HG02943 (cell line): ENCODE measurements around the gene NUP98.
"Not testable (repeated sequence)": the region's sequence is repeated elsewhere in the genome, so short reads cannot be mapped to it uniquely, and the experiment has no call there.

ENCODE experiments used
- ATAC-seq: cut with Tn5 transposase; IDR thresholded peaks from one replicate; pipeline ENCODE4 v1.9.1; 2021; ENCODE audit warnings: mild to moderate bottlenecking, low read depth, moderate library complexity; ENCODE audit not compliant: unreplicated experiment

NUP98 gene

DNA sequence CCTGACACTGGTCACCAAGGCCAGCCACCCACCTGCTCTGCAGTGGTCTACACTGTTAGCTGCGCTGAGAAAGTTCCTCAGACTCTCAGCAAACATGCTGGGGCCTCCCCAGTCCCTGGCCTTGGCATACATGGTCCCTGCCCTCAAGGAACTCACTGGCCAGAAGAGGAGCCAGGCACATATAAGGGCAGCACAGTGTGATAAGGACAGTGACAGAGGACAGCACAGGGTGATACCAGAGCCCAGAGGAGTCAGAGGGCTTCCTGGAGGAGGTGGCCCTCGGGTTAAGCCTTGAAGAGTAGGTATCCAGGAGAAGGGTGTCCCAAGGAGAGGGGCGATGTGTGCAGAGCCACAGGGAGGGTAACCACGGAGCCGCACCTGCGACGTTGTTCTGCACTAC lies 151.8 kb downstream of the NUP98 start:
- ATAC-seq, result no peak

DNA sequence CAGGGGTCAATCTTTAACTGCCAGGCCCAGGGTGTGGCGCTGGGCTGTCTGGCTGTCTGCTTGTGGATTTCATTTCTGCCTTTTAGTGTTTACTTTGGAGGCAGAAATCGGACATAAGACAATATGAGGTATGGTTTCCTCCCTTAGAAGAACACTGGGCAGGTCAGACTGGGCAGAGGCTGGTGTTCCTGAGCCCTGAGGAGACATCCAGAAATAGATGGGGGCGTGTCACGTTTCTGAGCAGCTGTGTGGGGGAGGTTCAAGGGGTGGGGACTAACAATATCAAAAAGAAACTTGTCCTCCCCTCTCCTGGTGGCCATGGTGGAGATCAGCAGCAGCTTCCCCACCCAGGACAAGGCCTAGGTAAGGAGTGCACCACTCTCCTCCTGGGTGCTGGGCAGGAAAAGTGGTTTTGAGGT lies 152.5 kb downstream of the NUP98 start, which contains the start of gene ART1:
ART1 (plus strand) TSS at position 312 of the 419 bp plus-strand sequence. CDS start 14,086 bp downstream, outside the sequence.
- no peak for ATAC-seq

DNA sequence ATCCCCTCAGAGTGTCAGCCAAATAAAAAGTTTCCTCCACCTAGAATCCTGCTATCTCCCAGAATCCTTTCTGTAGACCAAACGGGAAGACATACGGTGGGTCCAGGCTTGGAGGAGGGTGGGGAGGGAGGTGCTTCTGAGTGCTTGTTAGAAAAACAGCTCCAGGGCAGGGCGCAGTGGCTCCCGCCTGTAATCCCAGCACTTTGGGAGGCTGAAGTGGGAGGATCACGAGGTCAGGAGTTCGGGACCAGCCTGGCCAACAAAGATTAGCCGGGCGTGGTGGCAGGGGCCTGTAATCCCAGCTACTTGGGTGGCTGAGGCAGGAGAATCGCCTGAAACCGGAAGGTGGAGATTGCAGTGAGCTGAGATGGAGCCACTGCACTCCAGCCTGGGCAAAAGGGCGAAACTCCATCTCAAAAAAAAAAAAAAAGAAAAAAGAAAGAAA lies 154.2 kb downstream of the NUP98 start:
- ATAC-seq, result not testable (repeated sequence)

DNA sequence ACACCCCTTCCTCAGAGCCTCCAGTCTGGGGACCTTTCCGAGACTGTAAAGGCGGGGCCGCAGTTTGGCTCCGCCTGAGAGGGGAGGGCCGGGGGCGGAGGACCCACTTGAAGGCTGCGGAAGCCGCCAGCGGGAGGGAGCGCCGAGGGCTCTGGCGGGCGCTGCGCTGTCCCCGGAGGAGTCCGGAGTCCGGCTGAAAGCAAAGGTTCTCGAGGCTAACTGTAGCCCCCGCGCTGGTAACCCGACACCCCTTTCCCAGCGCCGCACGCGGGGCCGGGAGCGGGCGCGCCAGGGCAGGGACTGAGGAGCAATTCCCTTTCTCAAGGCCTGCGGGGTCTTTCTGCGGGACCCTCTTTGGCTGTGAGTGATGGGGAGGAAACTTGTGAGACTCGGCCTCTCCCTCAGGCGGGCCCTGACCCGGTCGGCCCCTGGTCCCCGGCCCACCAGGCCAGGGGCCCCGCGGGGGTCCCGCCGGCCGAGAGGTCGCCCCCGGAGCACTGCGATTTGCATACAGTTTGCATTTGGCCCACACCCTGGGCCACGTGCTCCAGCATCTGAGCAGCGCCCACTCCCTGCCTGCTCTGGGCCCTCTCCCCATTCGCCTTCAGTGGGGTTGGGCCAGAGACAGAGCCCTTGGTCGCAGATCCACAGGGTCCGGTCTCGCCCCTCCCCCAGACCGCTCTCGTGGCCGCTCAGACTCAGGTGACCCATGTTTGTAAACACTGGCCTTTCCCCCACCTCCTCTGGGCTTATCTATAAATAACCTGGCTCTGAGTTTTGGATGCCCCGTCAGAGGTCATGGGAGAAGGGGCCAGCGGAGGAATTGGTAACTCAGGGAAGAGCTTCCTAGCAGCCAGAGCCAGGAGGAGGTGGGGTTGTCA lies 155.0 kb downstream of the NUP98 start:
- ATAC-seq, result no peak

DNA sequence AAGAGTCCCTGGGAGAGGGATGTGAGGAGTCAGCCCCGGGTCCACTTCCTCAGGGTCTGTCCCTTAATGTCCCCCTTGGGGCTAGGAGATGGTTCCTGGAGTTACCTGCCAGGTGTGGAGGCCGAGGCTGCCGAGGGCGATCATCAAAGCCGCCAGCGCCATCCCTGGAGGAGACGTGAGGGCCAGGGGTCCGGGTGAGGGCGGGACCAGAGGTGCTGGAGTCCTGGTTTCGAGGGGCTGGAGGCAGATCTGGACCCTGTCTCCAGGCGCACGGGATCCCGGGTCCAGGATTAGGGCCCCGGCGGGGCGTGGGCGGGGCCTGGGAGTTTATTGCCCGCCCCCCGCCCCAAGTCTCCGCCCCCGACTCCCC lies 155.7 kb downstream of the NUP98 start, which contains the start of gene ART5:
ART5 (minus strand) TSS at position 292 of the 370 bp plus-strand sequence; CDS start at position 162, 130 bp downstream.
- ATAC-seq, result no peak

DNA sequence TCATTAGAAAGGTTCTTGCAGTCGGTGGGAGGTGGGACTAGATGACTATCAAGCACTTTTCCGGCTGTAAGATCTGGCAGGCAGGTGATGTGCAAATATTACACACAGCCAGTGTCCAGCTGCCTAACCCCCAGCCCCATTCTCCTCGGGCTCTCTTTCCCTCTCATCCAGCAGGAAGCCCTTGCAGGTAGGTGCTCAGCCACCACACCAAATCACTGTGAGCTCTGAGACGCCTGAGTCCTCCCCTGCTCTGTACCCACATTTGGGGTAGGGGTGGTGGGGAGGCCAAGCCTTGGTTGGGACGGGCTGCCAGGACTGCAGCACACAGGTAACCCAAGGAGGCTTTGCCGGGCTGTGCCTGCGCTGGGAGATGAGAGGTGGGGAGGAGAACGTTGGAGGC lies 156.2 kb downstream of the NUP98 start:
- no peak for ATAC-seq

DNA sequence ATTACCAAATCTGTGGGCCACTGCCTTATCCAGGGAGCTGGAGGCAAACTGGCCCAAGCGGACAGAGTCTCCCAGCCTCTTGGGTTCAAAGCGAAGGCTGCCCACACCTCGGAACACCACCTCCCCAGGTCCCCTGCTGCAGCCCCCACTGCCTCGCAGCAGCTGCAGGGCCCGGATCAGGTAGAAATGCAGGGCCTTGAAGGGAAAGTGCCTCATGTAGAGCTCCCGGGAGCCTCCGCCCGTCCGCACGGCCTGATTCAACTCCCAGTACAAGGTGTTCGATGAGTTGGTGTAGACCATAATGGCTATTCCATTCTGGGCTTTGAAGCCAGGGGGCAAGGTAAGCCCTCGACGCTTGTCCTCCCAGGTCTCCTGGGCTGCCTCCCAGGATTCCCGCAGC lies 157.5 kb downstream of the NUP98 start:
- no peak for ATAC-seq

DNA sequence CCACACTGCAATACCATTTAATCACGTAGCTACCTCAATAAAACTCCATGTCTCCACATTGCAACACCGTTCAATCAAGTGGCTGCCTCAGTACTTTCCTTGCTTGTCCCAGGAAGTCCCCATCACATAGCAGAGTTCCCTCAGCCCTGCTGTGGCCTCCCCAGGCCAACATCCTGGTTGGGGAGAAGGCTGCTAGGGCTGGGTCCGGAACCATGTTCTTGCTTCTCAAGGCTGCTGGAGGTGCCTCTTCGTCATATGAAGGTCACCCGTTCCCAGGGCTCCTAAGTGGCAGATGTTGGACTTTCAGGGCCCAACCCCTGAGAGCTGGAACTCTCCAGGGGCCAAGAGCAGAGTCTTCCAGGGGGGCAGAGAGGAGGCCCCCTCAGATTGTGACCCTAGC lies 158.8 kb downstream of the NUP98 start:
- no peak for ATAC-seq

DNA sequence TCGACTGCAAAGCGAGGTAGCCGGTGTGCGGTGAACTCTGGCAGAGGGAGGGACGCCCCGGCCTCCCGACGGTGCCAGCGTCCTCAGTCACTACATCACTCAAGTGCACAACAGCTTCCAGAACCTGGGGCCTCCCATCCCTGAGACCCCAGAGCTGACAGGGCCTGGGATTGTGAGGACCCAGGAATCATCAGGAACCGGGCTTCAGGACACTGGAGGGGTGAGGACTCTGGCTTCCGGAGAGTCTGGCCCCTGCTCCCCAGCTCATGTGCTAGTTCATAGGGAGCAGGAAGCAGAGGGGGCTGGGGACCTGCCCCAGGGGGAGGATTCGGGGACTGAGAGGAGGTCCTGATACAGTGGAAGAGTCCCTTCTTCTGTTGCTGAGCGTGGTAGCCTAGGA lies 160.2 kb downstream of the NUP98 start:
- no peak for ATAC-seq

DNA sequence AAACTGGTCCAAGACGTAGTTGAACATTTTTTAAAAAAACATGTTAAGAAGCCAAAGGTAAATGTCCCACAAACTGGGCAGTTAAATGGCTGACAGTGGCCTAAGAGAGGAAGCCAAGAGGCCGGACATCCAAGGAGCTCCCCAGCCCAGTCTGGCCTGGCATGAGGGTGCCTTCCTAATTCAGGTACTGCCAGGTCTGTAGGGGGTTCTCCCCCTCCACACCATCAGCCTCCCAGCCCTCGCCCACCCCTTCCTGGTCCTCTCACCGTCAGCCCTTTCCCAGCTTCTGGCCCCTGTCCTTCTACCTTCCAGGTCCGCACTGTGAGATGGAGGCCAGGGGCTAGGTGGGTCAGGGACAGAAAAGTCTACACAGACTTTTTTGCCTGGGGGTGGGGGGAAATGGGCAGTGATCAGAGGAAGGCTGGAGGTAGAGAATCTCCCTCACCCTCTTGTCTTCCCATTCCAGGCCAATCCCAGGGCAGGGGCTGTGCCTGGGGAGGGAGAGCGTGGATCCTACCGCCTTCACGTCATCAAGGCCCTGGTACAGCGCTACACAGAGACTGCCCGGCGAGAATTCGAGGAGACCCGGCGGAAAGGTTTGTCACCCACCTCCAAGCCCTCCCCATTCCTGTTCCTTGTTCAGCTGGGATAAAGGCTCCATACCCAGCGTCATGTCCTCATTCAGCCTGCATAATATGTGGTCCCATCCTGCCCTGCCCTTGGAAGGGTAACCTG lies 161.5 kb downstream of the NUP98 start:
- no peak for ATAC-seq

DNA sequence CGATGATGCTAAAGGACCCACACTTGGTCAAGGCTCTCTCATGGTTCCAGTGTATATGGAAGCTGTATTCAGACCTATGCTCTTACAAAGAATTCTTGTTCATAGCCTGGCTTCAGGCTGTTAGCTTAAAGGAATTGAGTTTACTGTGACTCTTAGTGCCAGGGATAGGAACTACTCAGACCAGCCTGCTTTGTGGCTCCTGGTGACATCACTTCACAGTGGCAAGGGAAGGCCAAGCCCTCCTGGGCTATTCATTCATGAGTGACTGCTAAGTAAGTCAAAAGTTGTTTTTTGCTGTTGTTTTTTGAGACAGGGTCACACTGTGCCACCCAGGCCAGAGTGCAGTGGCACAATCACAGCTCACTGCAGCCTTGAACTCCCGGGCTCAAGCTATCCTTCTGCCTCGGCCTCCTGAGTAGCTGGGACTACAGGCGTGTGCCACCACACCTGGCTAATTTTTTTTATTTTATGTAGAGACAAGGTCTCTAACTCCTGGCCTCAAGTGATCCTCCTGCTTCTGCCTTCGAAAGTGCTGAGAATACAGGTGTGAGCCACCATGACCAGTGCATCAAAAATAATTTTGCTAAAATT lies 165.2 kb downstream of the NUP98 start:
- ATAC-seq, result no peak

DNA sequence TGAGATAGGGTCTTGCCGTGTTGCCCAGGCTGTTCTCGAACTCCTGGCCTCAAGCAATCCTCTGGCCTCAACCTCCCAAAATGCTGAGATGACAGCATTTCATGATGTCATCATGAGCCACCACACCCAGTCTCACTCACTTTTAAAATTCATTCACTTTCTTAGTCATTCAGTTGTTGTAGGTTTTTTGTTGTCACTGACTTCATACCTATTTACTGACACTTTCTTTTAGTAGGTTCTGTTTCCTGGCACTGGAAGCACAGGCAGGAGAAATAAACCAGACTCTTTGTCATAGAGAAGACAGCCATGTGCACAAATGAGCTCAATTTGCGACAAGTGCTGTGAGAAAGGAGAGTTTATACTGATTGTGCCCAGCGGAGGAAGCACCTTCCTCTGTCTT lies 166.0 kb downstream of the NUP98 start:
- ATAC-seq, result no peak

DNA sequence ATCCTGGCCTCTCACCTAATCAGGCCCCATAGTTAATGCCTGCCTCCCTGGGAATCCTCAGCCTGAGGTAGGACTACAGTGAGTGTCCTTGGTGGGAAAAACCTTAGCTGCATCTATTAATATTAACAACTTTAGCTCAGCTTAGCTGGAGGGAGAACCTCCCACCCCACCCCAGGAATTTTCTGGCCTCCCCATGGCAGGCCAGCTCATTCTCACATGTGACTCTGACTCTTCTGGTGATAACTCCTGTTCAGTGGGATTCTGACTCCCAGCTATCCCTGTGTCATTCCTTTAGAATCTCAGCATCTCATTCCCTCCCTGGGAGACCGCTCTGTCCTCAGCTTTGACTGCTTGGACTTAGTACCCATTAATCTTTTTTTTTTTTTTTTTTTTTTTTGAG lies 170.1 kb downstream of the NUP98 start:
- no peak for ATAC-seq

DNA sequence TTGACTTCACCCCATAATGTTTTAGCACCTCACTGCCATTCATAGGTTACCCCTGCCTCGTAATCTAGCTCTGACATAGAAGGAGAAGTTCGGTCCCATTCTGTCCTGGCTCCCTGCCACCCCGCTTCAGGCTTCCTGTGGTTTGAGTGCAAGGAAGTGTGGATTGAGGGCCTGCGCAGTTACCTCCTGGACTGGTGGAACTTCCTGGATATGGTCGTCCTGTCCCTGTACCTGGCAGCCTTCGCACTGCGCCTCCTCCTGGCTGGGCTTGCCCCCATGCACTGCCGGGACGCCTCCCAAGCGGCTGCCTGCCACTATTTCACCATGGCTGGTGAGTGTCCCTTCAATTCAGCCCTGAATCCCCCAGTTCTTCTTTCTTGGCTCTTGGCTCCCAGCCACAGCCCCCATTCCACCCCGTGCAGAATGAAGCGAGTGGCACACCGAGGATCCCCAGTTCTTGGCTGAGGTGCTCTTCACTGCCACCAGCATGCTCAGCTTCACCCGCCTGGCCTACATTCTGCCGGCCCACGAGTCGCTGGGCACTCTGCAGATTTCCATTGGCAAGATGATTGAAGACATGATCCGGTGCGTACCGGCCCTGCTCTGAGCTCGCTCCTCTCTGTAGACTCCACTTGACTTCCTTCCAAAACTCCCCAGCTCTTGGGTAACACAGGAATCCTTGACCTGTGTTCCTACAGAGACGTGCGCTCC lies 170.9 kb downstream of the NUP98 start:
- no peak for ATAC-seq
